ENCODE data around the gene KLHL22.

- TF ChIP-seq EP300 (IDR thresholded peaks at IDR 0.05) = no peak
- TF ChIP-seq, protein P1, sequence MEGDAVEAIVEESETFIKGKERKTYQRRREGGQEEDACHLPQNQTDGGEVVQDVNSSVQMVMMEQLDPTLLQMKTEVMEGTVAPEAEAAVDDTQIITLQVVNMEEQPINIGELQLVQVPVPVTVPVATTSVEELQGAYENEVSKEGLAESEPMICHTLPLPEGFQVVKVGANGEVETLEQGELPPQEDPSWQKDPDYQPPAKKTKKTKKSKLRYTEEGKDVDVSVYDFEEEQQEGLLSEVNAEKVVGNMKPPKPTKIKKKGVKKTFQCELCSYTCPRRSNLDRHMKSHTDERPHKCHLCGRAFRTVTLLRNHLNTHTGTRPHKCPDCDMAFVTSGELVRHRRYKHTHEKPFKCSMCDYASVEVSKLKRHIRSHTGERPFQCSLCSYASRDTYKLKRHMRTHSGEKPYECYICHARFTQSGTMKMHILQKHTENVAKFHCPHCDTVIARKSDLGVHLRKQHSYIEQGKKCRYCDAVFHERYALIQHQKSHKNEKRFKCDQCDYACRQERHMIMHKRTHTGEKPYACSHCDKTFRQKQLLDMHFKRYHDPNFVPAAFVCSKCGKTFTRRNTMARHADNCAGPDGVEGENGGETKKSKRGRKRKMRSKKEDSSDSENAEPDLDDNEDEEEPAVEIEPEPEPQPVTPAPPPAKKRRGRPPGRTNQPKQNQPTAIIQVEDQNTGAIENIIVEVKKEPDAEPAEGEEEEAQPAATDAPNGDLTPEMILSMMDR (IDR thresholded peaks at IDR 0.05) = no peak
Observed at GRCh38 chr22:20490941-20491307, 4.7 kb downstream of the KLHL22 start.

All from esophagus muscularis mucosa (tissue), 3 donors.